ENCODE measurements around the gene FARP1.

The FARP1 gene

DNA sequence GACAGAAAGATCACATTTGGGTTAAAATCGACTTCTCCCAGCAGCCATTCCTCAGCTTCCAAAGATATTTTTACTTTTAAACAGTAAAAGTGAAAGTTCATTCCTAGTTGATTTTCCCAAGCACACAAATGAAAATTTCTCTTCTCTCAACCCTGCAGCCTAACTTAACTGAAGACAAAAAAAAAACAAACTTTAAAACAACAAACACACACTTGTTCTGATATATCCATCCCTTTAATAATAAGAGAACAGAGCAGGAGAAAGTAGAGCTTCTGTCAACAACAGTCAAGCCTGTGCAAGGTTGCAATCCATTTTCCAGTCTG is 361.1 kb downstream of the FARP1 start:
- TF ChIP-seq, protein P1, sequence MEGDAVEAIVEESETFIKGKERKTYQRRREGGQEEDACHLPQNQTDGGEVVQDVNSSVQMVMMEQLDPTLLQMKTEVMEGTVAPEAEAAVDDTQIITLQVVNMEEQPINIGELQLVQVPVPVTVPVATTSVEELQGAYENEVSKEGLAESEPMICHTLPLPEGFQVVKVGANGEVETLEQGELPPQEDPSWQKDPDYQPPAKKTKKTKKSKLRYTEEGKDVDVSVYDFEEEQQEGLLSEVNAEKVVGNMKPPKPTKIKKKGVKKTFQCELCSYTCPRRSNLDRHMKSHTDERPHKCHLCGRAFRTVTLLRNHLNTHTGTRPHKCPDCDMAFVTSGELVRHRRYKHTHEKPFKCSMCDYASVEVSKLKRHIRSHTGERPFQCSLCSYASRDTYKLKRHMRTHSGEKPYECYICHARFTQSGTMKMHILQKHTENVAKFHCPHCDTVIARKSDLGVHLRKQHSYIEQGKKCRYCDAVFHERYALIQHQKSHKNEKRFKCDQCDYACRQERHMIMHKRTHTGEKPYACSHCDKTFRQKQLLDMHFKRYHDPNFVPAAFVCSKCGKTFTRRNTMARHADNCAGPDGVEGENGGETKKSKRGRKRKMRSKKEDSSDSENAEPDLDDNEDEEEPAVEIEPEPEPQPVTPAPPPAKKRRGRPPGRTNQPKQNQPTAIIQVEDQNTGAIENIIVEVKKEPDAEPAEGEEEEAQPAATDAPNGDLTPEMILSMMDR (IDR thresholded peaks at IDR 0.05; ENCODE audit: borderline replicate concordance, control extremely low read depth, extremely low read depth, insufficient read depth, missing control alignments), result no peak
- in situ Hi-C loops (cut with MboI; ENCODE audit: low sequenced_read_pairs, unreplicated experiment), result no loop called here
- DNase-seq (ENCODE audit: low spot score), result no peak

DNA sequence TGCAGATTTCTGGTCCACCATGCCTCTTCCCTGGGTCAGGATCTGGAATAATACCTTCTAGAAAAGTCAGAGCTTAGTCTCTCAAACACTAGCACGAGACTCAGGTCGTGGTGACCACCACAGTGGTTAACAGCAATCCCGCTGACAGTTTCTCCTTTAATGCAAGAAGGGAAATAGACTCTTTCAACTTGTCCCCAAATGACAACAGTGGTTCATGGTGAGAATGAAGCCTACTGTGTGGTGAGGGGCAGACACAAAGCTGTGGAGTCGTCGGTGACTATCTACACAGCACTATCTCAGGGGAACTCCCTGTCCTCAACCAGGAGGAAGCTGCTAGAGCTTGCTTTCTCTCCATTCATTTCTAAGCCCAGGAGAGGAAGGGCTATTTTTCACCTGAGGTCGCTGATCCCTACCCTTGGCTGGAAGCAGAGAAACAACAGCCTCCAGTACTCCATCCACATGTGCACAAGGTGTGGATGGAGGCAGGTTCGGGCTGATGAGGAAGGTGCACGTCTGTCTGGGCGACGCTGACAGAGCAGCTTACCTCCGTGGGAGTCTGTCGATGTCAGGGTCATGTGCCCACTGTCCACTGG is 361.6 kb downstream of the FARP1 start:
- peak; percentile 71 for DNase-seq (ENCODE audit: low spot score)
- in situ Hi-C loops (cut with MboI; ENCODE audit: low sequenced_read_pairs, unreplicated experiment), result no loop called here
- TF ChIP-seq, protein P1 (IDR thresholded peaks at IDR 0.05; ENCODE audit: borderline replicate concordance, control extremely low read depth, extremely low read depth, insufficient read depth, missing control alignments), result no peak
